Neural cell (in vitro differentiated cells): ENCODE data around the gene PIGS.

Experiments
- POLR2AphosphoS5 ChIP-seq: IDR thresholded peaks from 2 replicates; pipeline ENCODE4 v1.6.1; 2012
- TF ChIP-seq, protein P1 (sequence below): fragments of 450-650 bp; IDR thresholded peaks from 2 replicates; pipeline ENCODE4 v1.5.1; 2014; ENCODE audit warnings: antibody characterized with exemption, mild to moderate bottlenecking, moderate library complexity; ENCODE audit not compliant: poor library complexity, severe bottlenecking

DNA sequence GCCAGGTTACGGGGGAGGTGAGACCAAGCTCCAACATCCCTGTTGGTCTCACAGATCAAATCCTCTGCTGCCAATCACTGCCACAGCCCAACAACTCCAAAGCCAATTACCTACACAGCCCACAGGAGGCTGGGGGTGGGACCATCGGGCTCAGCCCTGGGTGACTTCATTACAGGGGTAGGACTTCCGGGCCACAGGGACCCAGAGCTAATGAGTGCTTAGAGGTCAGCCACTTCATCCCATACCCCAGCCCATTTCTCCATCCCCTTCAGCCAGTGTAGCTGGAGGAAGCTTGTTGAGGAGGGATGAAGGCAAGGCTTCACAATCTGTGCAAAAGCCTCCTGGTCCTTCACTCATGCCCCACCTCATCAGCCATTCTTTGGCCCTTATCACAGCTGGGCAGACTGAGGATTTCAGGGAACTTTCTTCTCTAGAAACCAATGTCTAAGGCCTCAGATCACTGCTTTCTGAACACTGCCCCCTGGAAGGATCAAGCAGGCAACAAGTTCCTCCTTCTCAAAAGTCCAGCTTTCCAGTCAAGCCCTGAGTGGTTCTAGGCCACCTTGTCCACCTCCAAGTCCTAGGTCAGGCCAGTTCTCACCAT lies 59.4 kb downstream of the PIGS start:
- TF ChIP-seq, protein P1, sequence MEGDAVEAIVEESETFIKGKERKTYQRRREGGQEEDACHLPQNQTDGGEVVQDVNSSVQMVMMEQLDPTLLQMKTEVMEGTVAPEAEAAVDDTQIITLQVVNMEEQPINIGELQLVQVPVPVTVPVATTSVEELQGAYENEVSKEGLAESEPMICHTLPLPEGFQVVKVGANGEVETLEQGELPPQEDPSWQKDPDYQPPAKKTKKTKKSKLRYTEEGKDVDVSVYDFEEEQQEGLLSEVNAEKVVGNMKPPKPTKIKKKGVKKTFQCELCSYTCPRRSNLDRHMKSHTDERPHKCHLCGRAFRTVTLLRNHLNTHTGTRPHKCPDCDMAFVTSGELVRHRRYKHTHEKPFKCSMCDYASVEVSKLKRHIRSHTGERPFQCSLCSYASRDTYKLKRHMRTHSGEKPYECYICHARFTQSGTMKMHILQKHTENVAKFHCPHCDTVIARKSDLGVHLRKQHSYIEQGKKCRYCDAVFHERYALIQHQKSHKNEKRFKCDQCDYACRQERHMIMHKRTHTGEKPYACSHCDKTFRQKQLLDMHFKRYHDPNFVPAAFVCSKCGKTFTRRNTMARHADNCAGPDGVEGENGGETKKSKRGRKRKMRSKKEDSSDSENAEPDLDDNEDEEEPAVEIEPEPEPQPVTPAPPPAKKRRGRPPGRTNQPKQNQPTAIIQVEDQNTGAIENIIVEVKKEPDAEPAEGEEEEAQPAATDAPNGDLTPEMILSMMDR = no peak
- TF ChIP-seq POLR2AphosphoS5 = no peak
